Endothelial cell of umbilical vein (primary cell): ENCODE measurements around the gene ANXA5. TPM values are rescaled to one million over a fixed set of nuclear protein-coding genes. Genes with fewer than 3 reads are reported as not detected.

ENCODE experiments used
- BruUV-seq: library from RNA; stranded (reverse); fragments of 400-500 nt; replicated peaks from 2 replicates; lab custom pipeline; 2021; lab: Mats Ljungman, UMichigan
- CTCF ChIA-PET: fragments of 300-600, 350-600 bp; sonication (Branson Sonifier 250); formaldehyde crosslinking; loops from one replicate; lab custom pipeline; 2021; ENCODE audit warnings: antibody characterized with exemption, inconsistent platforms; lab: Charles Lee
- POLR2A ChIA-PET: fragments of 300-600, 350-600 bp; sonication (Branson Sonifier 250); formaldehyde crosslinking; loops from one replicate; lab custom pipeline; 2021; ENCODE audit warnings: antibody characterized with exemption, inconsistent platforms; lab: Charles Lee
- DNase-seq: peaks from one replicate; pipeline ENCODE4 v3.0.0-alpha.2; 2011; ENCODE audit warnings: low read depth, low spot score
- FAIRE-seq: peaks from 2 replicates; lab custom pipeline; 2011; peaks lifted over from hg19 to GRCh38; lab: Jason Lieb, UNC
- H2AFZ ChIP-seq: 2 replicates; pipeline ENCODE4 v1.6.0; 2012; ENCODE audit warnings: low read depth, low read length, control low read depth, inconsistent platforms
- H3K27ac ChIP-seq: 2 replicates; pipeline ENCODE4 v1.5.1; 2011; ENCODE audit warnings: low read depth, mild to moderate bottlenecking, control low read depth, low read length, moderate library complexity; ENCODE audit not compliant: insufficient read depth
- H3K27me3 ChIP-seq, 2 experiments: 2 replicates each; pipeline versions ENCODE4 v1.6.0 to v1.6.1; 2011; ENCODE audit warnings: low read length in 2 of 2, mixed read lengths in 1 of 2; ENCODE audit not compliant: control insufficient read depth in 2 of 2, insufficient read depth in 2 of 2
- H3K36me3 ChIP-seq, 2 experiments: 2 replicates in 1 of 2; 3 replicates in 1 of 2; pipeline ENCODE4 v1.5.1; 2011; ENCODE audit warnings: low read length in 2 of 2, mild to moderate bottlenecking in 1 of 2, moderate library complexity in 1 of 2; ENCODE audit not compliant: control insufficient read depth in 2 of 2, insufficient read depth in 2 of 2; ENCODE audit errors: extremely low read depth in 1 of 2
- H3K4me1 ChIP-seq: 3 replicates; pipeline ENCODE4 v1.5.1; 2011; ENCODE audit warnings: mild to moderate bottlenecking, low read length; ENCODE audit not compliant: control insufficient read depth, insufficient read depth; ENCODE audit errors: extremely low read depth
- H3K4me2 ChIP-seq: 2 replicates; pipeline ENCODE4 v1.6.1; 2011; ENCODE audit warnings: low read length, control low read depth, mixed read lengths; ENCODE audit not compliant: insufficient read depth
- H3K4me3 ChIP-seq, 3 experiments: fragments of 200-600 bp in 1 of 3; sonication (generic), shearing (Covaris generic) in 1 of 3; replicated peaks in 1 of 3; 2 replicates each; pipeline ENCODE4 v1.5.1; 2011 to 2016; ENCODE audit warnings: control low read depth in 3 of 3, low read length in 3 of 3, mild to moderate bottlenecking in 2 of 3, inconsistent platforms in 1 of 3, low read depth in 1 of 3, moderate library complexity in 1 of 3; ENCODE audit not compliant: insufficient read depth in 1 of 3
- H3K79me2 ChIP-seq: 2 replicates; pipeline ENCODE4 v1.6.0; 2012; ENCODE audit warnings: low read length, inconsistent platforms; ENCODE audit not compliant: control insufficient read depth, insufficient read depth
- H3K9ac ChIP-seq: replicated peaks from 2 replicates; pipeline ENCODE3; 2011; ENCODE audit warnings: low read length, control low read depth; ENCODE audit not compliant: insufficient read depth; ENCODE audit errors: extremely low read depth
- H3K9me1 ChIP-seq: replicated peaks from 3 replicates; pipeline ENCODE4 v1.6.0; 2011; ENCODE audit warnings: mild to moderate bottlenecking, low read length; ENCODE audit not compliant: control insufficient read depth, insufficient read depth; ENCODE audit errors: extremely low read depth
- H3K9me3 ChIP-seq: replicated peaks from 2 replicates; pipeline ENCODE4 v1.5.1; 2012; ENCODE audit warnings: low read length, inconsistent platforms; ENCODE audit not compliant: control insufficient read depth, insufficient read depth
- H4K20me1 ChIP-seq: replicated peaks from 2 replicates; pipeline ENCODE3; 2011; ENCODE audit warnings: mild to moderate bottlenecking, low read length; ENCODE audit not compliant: control insufficient read depth, insufficient read depth; ENCODE audit errors: extremely low read depth
- CTCF ChIP-seq, 2 donors: IDR thresholded peaks; 1 replicate in 1 of 2; 2 replicates in 1 of 2; pipeline ENCODE4 v1.5.1; 2011; ENCODE audit warnings: low read length in 2 of 2, mild to moderate bottlenecking in 2 of 2, moderate library complexity in 2 of 2, control low read depth in 1 of 2, inconsistent platforms in 1 of 2, low read depth in 1 of 2; ENCODE audit not compliant: insufficient read depth in 1 of 2; ENCODE audit errors: extremely low read depth in 1 of 2
- EZH2 ChIP-seq: IDR thresholded peaks from 2 replicates; pipeline ENCODE4 v1.6.1; 2012; ENCODE audit warnings: borderline replicate concordance, low read depth, mild to moderate bottlenecking, moderate library complexity, low read length, inconsistent platforms; ENCODE audit not compliant: severe bottlenecking
- FOS ChIP-seq: IDR thresholded peaks from 2 replicates; pipeline ENCODE4 v1.6.1; 2011; ENCODE audit warnings: mild to moderate bottlenecking, low read length, moderate library complexity, borderline replicate concordance; ENCODE audit not compliant: insufficient read depth
- GATA2 ChIP-seq: IDR thresholded peaks from 2 replicates; pipeline ENCODE4 v1.7.0; 2011; ENCODE audit warnings: low read depth, mild to moderate bottlenecking, moderate library complexity, mixed read lengths, low read length; ENCODE audit not compliant: insufficient read length, insufficient read depth
- JUN ChIP-seq: IDR thresholded peaks from 2 replicates; pipeline ENCODE4 v1.6.1; 2011; ENCODE audit warnings: borderline replicate concordance, low read depth; ENCODE audit not compliant: insufficient read length, insufficient read depth
- MAX ChIP-seq: IDR thresholded peaks from 2 replicates; pipeline ENCODE4 v1.6.1; 2011; ENCODE audit not compliant: insufficient read depth, insufficient read length
- MYC ChIP-seq: IDR thresholded peaks from one replicate; pipeline ENCODE4 v1.6.1; 2011; ENCODE audit warnings: mild to moderate bottlenecking, low read depth, low read length
- POLR2A ChIP-seq: IDR thresholded peaks from 2 replicates; pipeline ENCODE4 v1.6.1; 2012; ENCODE audit warnings: low read depth, mild to moderate bottlenecking, control low read depth, low read length
- POLR2AphosphoS5 ChIP-seq: IDR thresholded peaks from 2 replicates; pipeline ENCODE4 v1.6.1; 2012; ENCODE audit warnings: low read depth, mild to moderate bottlenecking, control low read depth, low read length, moderate library complexity; ENCODE audit not compliant: insufficient read depth
- dilution Hi-C: fragments of 300-500 bp; cut with MboI; formaldehyde crosslinking; loops from one replicate; pipeline ENCODE4 v1.15.0; 2019; ENCODE audit warnings: low sequenced_read_pairs; ENCODE audit not compliant: extremely low pct_ligation_motif_present
- intact Hi-C: fragments of 100-400 bp; cut with micrococcal nuclease; formaldehyde crosslinking; loops from one replicate; pipeline ENCODE4 v1.10.0; 2022
- polyA plus RNA-seq, 4 experiments: library from polyadenylated mRNA; depleted of rRNA in 3 of 4; stranded (reverse) in 3 of 4; unstranded in 1 of 4; fragments of >200 nt; gene quantifications; 2 replicates each; pipeline versions ENCODE4 v1.2.1 to v1.2.3, GENCODE V29; 2011 to 2012; ENCODE audit warnings: missing spikeins in 1 of 4
- total RNA-seq: library from RNA; stranded (reverse); gene quantifications from 2 replicates; pipeline ENCODE4 v1.2.3, GENCODE V29; 2021

Gene ANXA5
- total and polyA plus RNA-seq, 2 donors (not counting 3 experiments of a cell fraction or from before 2014, with no cell fraction given), result 450 to 528 TPM

DNA sequence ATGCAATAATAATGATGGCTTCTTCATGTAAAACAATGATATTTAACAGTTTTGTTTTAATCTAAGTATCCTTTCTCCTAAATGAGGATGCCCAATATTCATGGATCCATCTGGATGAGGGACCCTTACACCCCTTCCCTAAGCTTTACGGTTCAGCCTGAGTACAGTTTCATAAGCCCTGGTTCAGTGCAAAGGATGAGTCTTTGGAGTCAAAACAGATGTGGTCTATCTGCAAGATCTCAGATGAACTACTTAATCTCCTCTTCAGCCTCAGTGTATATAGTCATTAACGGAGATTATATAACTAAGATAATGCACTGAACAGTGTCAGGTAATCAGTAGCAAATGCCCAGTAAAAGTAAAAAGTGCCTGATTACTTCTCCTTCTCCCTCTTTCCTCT is 22.1 kb downstream of the ANXA5 start:
- intact Hi-C loops, result loop anchor here (10.0 kb wide), 1 partner anchor 50 kb away; no protein-coding TSS in a partner anchor
- Histone ChIP-seq H3K27ac (no peak overlapping the region), H3K4me2 (no peak overlapping the region), H3K79me2 (peaks cover 24% of the 10 kb centered on the region), H4K20me1 (peaks cover 2% of the 10 kb centered on the region), H3K9me1 (no peaks in the 10 kb centered on the region), H3K9ac (no peak overlapping the region), H3K36me3 (peaks cover 22 to 54% of the 10 kb centered on the region in 2 experiments), H3K4me3 (no peak overlapping the region), H3K27me3 (no peaks in the 10 kb centered on the region), H2AFZ (no peak overlapping the region), H3K9me3 (no peaks in the 10 kb centered on the region), H3K4me1 (no peaks in the 10 kb centered on the region)
- ChIA-PET POLR2A (no interaction called here), CTCF (interaction anchor here (1.2 kb wide), 1 partner anchor 8 kb away, joined by 5 read pairs; no protein-coding TSS in a partner anchor)
- no peak for TF ChIP-seq GATA2
- TF ChIP-seq MYC, result no peak
- TF ChIP-seq MAX, result no peak
- no peak for TF ChIP-seq POLR2A
- TF ChIP-seq JUN, result no peak
- no peak for TF ChIP-seq CTCF (IDR thresholded peaks at IDR 0.05; ENCODE audit: extremely low read depth in 1 of 2, insufficient read depth in 1 of 2, low read depth in 1 of 2, low read length in 2 of 2)
- TF ChIP-seq EZH2, result no peak
- TF ChIP-seq FOS, result no peak
- no peak for TF ChIP-seq POLR2AphosphoS5
- FAIRE-seq (no peak), DNase-seq (no peak)
- dilution Hi-C loops, result no loop called here
- BruUV-seq, result no TSS peak
